GM23338 (cell line): ENCODE measurements around the gene SYCN. TPM values are rescaled to one million over a fixed set of nuclear protein-coding genes. Genes with fewer than 3 reads are reported as not detected.

Experiments
- ATAC-seq: fragments of 200-7000 bp; cut with Tn5 transposase; 3 replicates; pipeline ENCODE4 v1.9.1; 2020
- DNase-seq: peaks from one replicate; pipeline ENCODE4 v3.0.0-alpha.2; 2015; ENCODE audit warnings: low spot score
- H2AFZ ChIP-seq: fragments of 200-600 bp; sonication (generic); 2 replicates; pipeline ENCODE4 v1.8.0; 2016; ENCODE audit warnings: antibody characterized with exemption, mild to moderate bottlenecking, moderate library complexity
- H3F3A ChIP-seq: fragments of 200-600 bp; sonication (generic); replicated peaks from 2 replicates; pipeline ENCODE4 v1.8.0; 2017; ENCODE audit warnings: antibody characterized with exemption, mixed run types, low read depth
- H3K27ac ChIP-seq: fragments of 200-600 bp; sonication (generic); 2 replicates; pipeline ENCODE4 v1.6.1; 2016; ENCODE audit warnings: low read depth
- H3K27me3 ChIP-seq: fragments of 200-600 bp; sonication (generic); 2 replicates; pipeline ENCODE4 v1.8.0; 2016; ENCODE audit warnings: mild to moderate bottlenecking, mixed run types, moderate library complexity; ENCODE audit not compliant: insufficient read depth
- H3K36me3 ChIP-seq: fragments of 200-600 bp; sonication (generic); 2 replicates; pipeline ENCODE4 v1.8.0; 2016; ENCODE audit warnings: mild to moderate bottlenecking; ENCODE audit not compliant: insufficient read depth
- H3K4me1 ChIP-seq: fragments of 200-600 bp; sonication (generic); 2 replicates; pipeline ENCODE4 v1.8.0; 2016; ENCODE audit warnings: mild to moderate bottlenecking, moderate library complexity; ENCODE audit not compliant: insufficient read depth
- H3K4me2 ChIP-seq: fragments of 200-600 bp; sonication (generic); 2 replicates; pipeline ENCODE4 v1.7.1; 2017; ENCODE audit warnings: mixed run types
- H3K4me3 ChIP-seq: fragments of 200-600 bp; sonication (generic); 2 replicates; pipeline ENCODE4 v1.6.1; 2016; ENCODE audit warnings: mixed run types
- H3K79me2 ChIP-seq: fragments of 200-600 bp; sonication (generic); replicated peaks from 2 replicates; pipeline ENCODE4 v1.8.0; 2017; ENCODE audit warnings: mild to moderate bottlenecking; ENCODE audit not compliant: insufficient read depth
- H3K9me2 ChIP-seq: fragments of 200-600 bp; sonication (generic); 2 replicates; pipeline ENCODE4 v1.8.0; 2017; ENCODE audit not compliant: insufficient read depth
- H4K20me1 ChIP-seq: fragments of 200-600 bp; sonication (generic); replicated peaks from 2 replicates; pipeline ENCODE4 v1.8.0; 2017; ENCODE audit warnings: mild to moderate bottlenecking; ENCODE audit not compliant: insufficient read depth
- H3K27ac Mint-ChIP-seq: 2 replicates; pipeline ENCODE4 v1.8.0; 2020; ENCODE audit warnings: inconsistent platforms, mild to moderate bottlenecking, moderate library complexity, mixed read lengths
- H3K27me3 Mint-ChIP-seq: 3 replicates; pipeline ENCODE4 v1.8.0; 2022; ENCODE audit warnings: low read depth, mild to moderate bottlenecking, moderate library complexity, mixed read lengths, inconsistent platforms; ENCODE audit not compliant: insufficient read depth, poor library complexity
- H3K36me3 Mint-ChIP-seq: 3 replicates; pipeline ENCODE4 v1.8.0; 2021; ENCODE audit warnings: low read depth, mild to moderate bottlenecking, inconsistent platforms, moderate library complexity, mixed read lengths
- H3K4me1 Mint-ChIP-seq: 3 replicates; pipeline ENCODE4 v1.8.0; 2020; ENCODE audit warnings: mild to moderate bottlenecking, inconsistent platforms, mixed read lengths
- H3K4me3 Mint-ChIP-seq: 3 replicates; pipeline ENCODE4 v1.8.0; 2021; ENCODE audit warnings: moderate library complexity, mild to moderate bottlenecking, inconsistent platforms, mixed read lengths
- H3K9me3 Mint-ChIP-seq: 3 replicates; pipeline ENCODE4 v1.8.0; 2020; ENCODE audit warnings: moderate library complexity, mild to moderate bottlenecking, inconsistent platforms, mixed read lengths
- CREB1 ChIP-seq: fragments of 250-450 bp; sonication (Bioruptor Pico); IDR thresholded peaks from 2 replicates; pipeline ENCODE4 v1.5.0; 2020; ENCODE audit warnings: low read depth, mild to moderate bottlenecking, moderate library complexity
- CTCF ChIP-seq, 2 experiments: fragments of 200-600 bp in 1 of 2; sonication (generic) in 1 of 2; conservative IDR thresholded peaks; 2 replicates each; pipeline versions ENCODE4 v1.5.1 to v1.6.1; 2016 to 2017; ENCODE audit warnings: antibody characterized with exemption in 2 of 2, low read depth in 2 of 2, mild to moderate bottlenecking in 2 of 2, moderate library complexity in 1 of 2
- EZH2phosphoT487 ChIP-seq: fragments of 200-600 bp; sonication (generic); IDR thresholded peaks from one replicate; pipeline ENCODE4 v1.8.1; 2018; ENCODE audit warnings: antibody characterized with exemption; ENCODE audit not compliant: unreplicated experiment
- ZNF114 ChIP-seq: fragments of 250-450 bp; sonication (Bioruptor Pico); IDR thresholded peaks from 2 replicates; pipeline ENCODE4 v1.5.0; 2020; ENCODE audit warnings: mild to moderate bottlenecking, moderate library complexity
- polyA plus RNA-seq: library from polyadenylated mRNA; unstranded; fragments of >200 nt; fragmentation: Nextera tagmentation; extraction: Ambion mirVana; gene quantifications from 2 replicates; pipeline ENCODE4 v1.2.1, GENCODE V29; 2016
- total RNA-seq: library from RNA; depleted of rRNA; stranded (reverse); fragments of >200 nt; shearing (Covaris generic); gene quantifications from 2 replicates; pipeline ENCODE4 v1.2.3, GENCODE V29; 2014

Gene SYCN
- total and polyA plus RNA-seq, 2 experiments from 2014 or later = not detected

- DNase-seq (peak; percentile 44), ATAC-seq (peak; percentile 55)
- Histone ChIP-seq H3K36me3 (no peaks in the 10 kb centered on the region), H3K27ac (no peak overlapping the region), H3F3A (no peaks in the 10 kb centered on the region), H3K4me2 (peak overlapping the region; percentile 67; the same call in 1 of the 2 replicates), H3K4me3 (no peak overlapping the region), H3K79me2 (peaks cover 41% of the 10 kb centered on the region), H3K4me1 (peaks cover 17% of the 10 kb centered on the region), H2AFZ (no peak overlapping the region), H3K9me2 (no peaks in the 10 kb centered on the region), H3K27me3 (no peaks in the 10 kb centered on the region), H4K20me1 (peaks cover 4% of the 10 kb centered on the region)
- 0 out of 4 replicates have a peak, but pooled peaks have one; percentile 7 to 8 for TF ChIP-seq CTCF (conservative IDR thresholded peaks at IDR 0.05; ENCODE audit: low read depth in 2 of 2)
- no peak for TF ChIP-seq CREB1
- TF ChIP-seq ZNF114 (CRISPR knock-in tag) = no peak
- peaks cover 11% of the 10 kb centered on the region for H3K27me3 Mint-ChIP-seq
- H3K36me3 Mint-ChIP-seq = no peaks in the 10 kb centered on the region; the same call in 1 of the 3 replicates
- peaks cover 49% of the 10 kb centered on the region for H3K4me1 Mint-ChIP-seq
- no peak overlapping the region for H3K27ac Mint-ChIP-seq
- no peak overlapping the region for H3K4me3 Mint-ChIP-seq
- no peaks in the 10 kb centered on the region; the same call in 1 of the 3 replicates for H3K9me3 Mint-ChIP-seq
These were observed 48.9 kb downstream of the SYCN start for GRCh38 chr19:39155114-39155700.

GRCh38 chr19:39154629-39155100 is 49.4 kb downstream of the SYCN start:
- Histone ChIP-seq H4K20me1 (peaks cover 4% of the 10 kb centered on the region), H3K9me2 (no peaks in the 10 kb centered on the region), H3K4me1 (peaks cover 17% of the 10 kb centered on the region), H3K79me2 (peaks cover 38% of the 10 kb centered on the region), H3K27ac (no peak overlapping the region), H3K36me3 (no peaks in the 10 kb centered on the region), H3K4me2 (peak overlapping the region; percentile 67), H2AFZ (no peak overlapping the region), H3F3A (no peaks in the 10 kb centered on the region), H3K4me3 (no peak overlapping the region), H3K27me3 (no peaks in the 10 kb centered on the region)
- H3K27ac Mint-ChIP-seq = peak overlapping the region; percentile 65; the same call in 1 of the 2 replicates
- ATAC-seq (peak; percentile 79), DNase-seq (peak; percentile 78)
- H3K36me3 Mint-ChIP-seq = no peaks in the 10 kb centered on the region; the same call in 1 of the 3 replicates
- peak overlapping the region; percentile 14; the same call in 1 of the 3 replicates for H3K4me3 Mint-ChIP-seq
- TF ChIP-seq EZH2phosphoT487 = no peak
- peak in 1 of 2 experiments; percentile 11; a peak in 1 of 4 replicates for TF ChIP-seq CTCF (conservative IDR thresholded peaks at IDR 0.05; ENCODE audit: low read depth in 2 of 2)
- H3K27me3 Mint-ChIP-seq = peaks cover 8% of the 10 kb centered on the region
- H3K9me3 Mint-ChIP-seq = no peaks in the 10 kb centered on the region; the same call in 1 of the 3 replicates
- peaks cover 51% of the 10 kb centered on the region for H3K4me1 Mint-ChIP-seq
